HepG2 (cell line): ENCODE results near the gene MEX3A. TPM values are rescaled to one million over a fixed set of nuclear protein-coding genes. Genes with fewer than 3 reads are reported as not detected.

Source experiments
- CBX1 ChIP-seq: IDR thresholded peaks from one replicate; pipeline ENCODE4 v1.6.1; 2016; ENCODE audit warnings: antibody characterized with exemption, low read depth
- CREM ChIP-seq, 2 experiments: sonication (generic) in 1 of 2; formaldehyde crosslinking in 1 of 2; IDR thresholded peaks; 2 replicates each; pipeline versions ENCODE4 v1.4.0 to v1.6.1; 2016 to 2020; ENCODE audit warnings: antibody characterized with exemption in 1 of 2, mild to moderate bottlenecking in 1 of 2, missing genetic modification reagents in 1 of 2
- ELF1 ChIP-seq: sonication (generic); formaldehyde crosslinking; IDR thresholded peaks from 2 replicates; pipeline ENCODE4 v1.4.0; 2020; ENCODE audit warnings: missing genetic modification reagents
- HMGA1 ChIP-seq: sonication (generic); formaldehyde crosslinking; conservative IDR thresholded peaks from 2 replicates; pipeline ENCODE4 v1.4.0; 2020; ENCODE audit warnings: missing genetic modification reagents
- NR2F6 ChIP-seq, 2 experiments: IDR thresholded peaks; 2 replicates each; pipeline ENCODE4 v1.6.1; 2016; ENCODE audit warnings: antibody characterized with exemption in 1 of 2, mild to moderate bottlenecking in 1 of 2
- NR3C1 ChIP-seq: sonication (generic); formaldehyde crosslinking; IDR thresholded peaks from 2 replicates; pipeline ENCODE4 v1.4.0; 2020; ENCODE audit warnings: missing genetic modification reagents
- PRMT3 ChIP-seq: sonication (generic); formaldehyde crosslinking; IDR thresholded peaks from 2 replicates; pipeline ENCODE4 v1.8.1; 2022; ENCODE audit warnings: low read depth, mild to moderate bottlenecking, moderate library complexity, missing genetic modification reagents, borderline replicate concordance
- RFXAP ChIP-seq: sonication (generic); formaldehyde crosslinking; IDR thresholded peaks from 2 replicates; pipeline ENCODE4 v1.4.0; 2020; ENCODE audit warnings: missing genetic modification reagents, borderline replicate concordance
- TOE1 ChIP-seq: sonication (generic); formaldehyde crosslinking; IDR thresholded peaks from 2 replicates; pipeline ENCODE4 v1.4.0; 2020; ENCODE audit warnings: mild to moderate bottlenecking, missing genetic modification reagents
- ZBTB7B ChIP-seq: sonication (generic); formaldehyde crosslinking; IDR thresholded peaks from 2 replicates; pipeline ENCODE4 v1.4.0; 2020; ENCODE audit warnings: missing genetic modification reagents
- ZFP90 ChIP-seq: sonication (generic); formaldehyde crosslinking; IDR thresholded peaks from 2 replicates; pipeline ENCODE4 v1.8.0; 2022; ENCODE audit warnings: missing genetic modification reagents, mild to moderate bottlenecking, inconsistent platforms, borderline replicate concordance
- ZNF296 ChIP-seq: sonication (generic); formaldehyde crosslinking; conservative IDR thresholded peaks from 2 replicates; pipeline ENCODE4 v1.5.0; 2020; ENCODE audit warnings: mild to moderate bottlenecking, missing genetic modification reagents
- polyA plus RNA-seq, 8 experiments: library from polyadenylated mRNA; depleted of rRNA in 3 of 8; stranded (reverse) in 7 of 8; unstranded in 1 of 8; fragments of >200 nt; fragmentation: Illumina TruSeq in 4 of 8; extraction: Trizol in 4 of 8; gene quantifications; 2 replicates each; pipeline versions ENCODE4 v1.2.1 to v1.2.3, GENCODE V29; 2011 to 2016; ENCODE audit warnings: low read depth in 4 of 8, missing spikeins in 1 of 8, mixed read lengths in 1 of 8; ENCODE audit not compliant: insufficient read depth in 1 of 8
- total RNA-seq, 5 experiments: library from RNA; depleted of rRNA; stranded (reverse); fragments of >200 nt; fragmentation: Illumina TruSeq; extraction: Trizol; gene quantifications; 2 replicates each; pipeline ENCODE4 v1.2.3, GENCODE V29; 2016; ENCODE audit warnings: low read depth in 1 of 5
- TF ChIP-seq, protein P1 (sequence below): sonication (generic); formaldehyde crosslinking; IDR thresholded peaks from 2 replicates; pipeline ENCODE4 v1.5.1; 2020; ENCODE audit warnings: mild to moderate bottlenecking, missing genetic modification reagents
- TF ChIP-seq, protein P2 (sequence below): sonication (generic); formaldehyde crosslinking; IDR thresholded peaks from 2 replicates; pipeline ENCODE4 v1.4.0; 2020; ENCODE audit warnings: missing genetic modification reagents
- TF ChIP-seq, protein P3 (sequence below): IDR thresholded peaks from 2 replicates; pipeline ENCODE4 v1.6.1; 2016
- TF ChIP-seq, protein P4 (sequence below): sonication (generic); formaldehyde crosslinking; IDR thresholded peaks from 2 replicates; pipeline ENCODE4 v1.5.1; 2020; ENCODE audit warnings: missing genetic modification reagents, mild to moderate bottlenecking, borderline replicate concordance
- TF ChIP-seq, protein P5 (sequence below): sonication (generic); formaldehyde crosslinking; conservative IDR thresholded peaks from 2 replicates; pipeline ENCODE4 v1.4.0; 2020; ENCODE audit warnings: mild to moderate bottlenecking, missing genetic modification reagents, moderate library complexity

MEX3A gene
- total and polyA plus RNA-seq, 2 of the 13 experiments (the other 11 are each of a cell fraction or from before 2014, with no cell fraction given): 7.6 to 9.1 TPM

DNA sequence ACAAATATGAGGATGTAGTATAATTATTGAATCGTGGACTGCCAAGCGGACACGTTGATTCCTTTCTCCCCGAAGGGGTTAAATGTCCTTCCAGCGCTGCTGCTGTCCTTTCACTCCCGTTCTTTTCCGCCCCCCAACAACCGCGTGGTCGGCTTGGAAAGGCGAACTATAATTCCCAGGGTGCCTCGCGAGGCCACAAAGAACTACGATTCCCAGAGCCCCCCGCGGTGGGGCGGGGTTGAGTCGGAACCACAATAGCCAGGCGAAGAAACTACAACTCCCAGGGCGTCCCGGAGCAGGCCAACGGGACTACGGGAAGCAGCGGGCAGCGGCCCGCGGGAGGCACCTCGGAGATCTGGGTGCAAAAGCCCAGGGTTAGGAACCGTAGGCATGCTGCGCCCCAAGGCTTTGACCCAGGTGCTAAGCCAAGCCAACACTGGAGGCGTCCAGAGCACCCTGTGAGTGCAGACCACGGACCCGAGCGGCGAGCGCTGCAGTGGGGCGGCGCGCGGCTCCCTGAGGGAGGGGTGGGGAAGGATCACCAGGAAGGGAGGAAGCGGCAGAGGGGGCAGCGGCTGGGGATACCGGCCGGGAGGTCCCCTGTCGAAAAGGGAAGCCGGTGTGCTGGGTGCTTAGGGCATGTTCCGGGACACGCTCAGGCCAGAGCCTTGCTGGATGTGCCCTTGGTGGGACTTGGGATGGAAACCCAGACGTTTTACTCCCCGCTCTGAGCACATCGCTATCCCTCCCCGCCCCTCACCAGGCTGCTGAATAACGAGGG lies 27.6 kb downstream of the MEX3A start, which contains the start of gene LAMTOR2 (continued):
- no peak for TF ChIP-seq CBX1
- TF ChIP-seq ELF1 (CRISPR knock-in tag): peak; percentile 96
- TF ChIP-seq CREM (IDR thresholded peaks at IDR 0.05): peak; percentile 100
- TF ChIP-seq CREM (CRISPR knock-in tag; IDR thresholded peaks at IDR 0.05): no peak
- TF ChIP-seq, protein P1, sequence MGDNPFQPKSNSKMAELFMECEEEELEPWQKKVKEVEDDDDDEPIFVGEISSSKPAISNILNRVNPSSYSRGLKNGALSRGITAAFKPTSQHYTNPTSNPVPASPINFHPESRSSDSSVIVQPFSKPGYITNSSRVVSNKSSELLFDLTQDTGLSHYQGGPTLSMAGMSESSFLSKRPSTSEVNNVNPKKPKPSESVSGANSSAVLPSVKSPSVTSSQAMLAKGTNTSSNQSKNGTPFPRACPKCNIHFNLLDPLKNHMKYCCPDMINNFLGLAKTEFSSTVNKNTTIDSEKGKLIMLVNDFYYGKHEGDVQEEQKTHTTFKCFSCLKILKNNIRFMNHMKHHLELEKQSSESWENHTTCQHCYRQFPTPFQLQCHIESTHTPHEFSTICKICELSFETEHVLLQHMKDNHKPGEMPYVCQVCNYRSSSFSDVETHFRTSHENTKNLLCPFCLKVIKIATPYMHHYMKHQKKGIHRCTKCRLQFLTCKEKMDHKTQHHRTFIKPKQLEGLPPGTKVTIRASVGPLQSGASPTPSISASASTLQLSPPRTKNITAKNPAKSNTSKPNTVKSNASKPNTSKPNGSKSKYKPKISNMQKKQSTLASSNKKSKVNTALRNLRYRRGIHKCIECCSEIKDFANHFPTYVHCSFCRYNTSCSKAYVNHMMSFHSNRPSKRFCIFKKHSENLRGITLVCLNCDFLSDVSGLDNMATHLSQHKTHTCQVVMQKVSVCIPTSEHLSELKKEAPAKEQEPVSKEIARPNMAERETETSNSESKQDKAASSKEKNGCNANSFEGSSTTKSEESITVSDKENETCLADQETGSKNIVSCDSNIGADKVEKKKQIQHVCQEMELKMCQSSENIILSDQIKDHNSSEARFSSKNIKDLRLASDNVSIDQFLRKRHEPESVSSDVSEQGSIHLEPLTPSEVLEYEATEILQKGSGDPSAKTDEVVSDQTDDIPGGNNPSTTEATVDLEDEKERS (CRISPR knock-in tag): peak; percentile 9; the same call in 1 of the 2 replicates
- TF ChIP-seq, protein P2, sequence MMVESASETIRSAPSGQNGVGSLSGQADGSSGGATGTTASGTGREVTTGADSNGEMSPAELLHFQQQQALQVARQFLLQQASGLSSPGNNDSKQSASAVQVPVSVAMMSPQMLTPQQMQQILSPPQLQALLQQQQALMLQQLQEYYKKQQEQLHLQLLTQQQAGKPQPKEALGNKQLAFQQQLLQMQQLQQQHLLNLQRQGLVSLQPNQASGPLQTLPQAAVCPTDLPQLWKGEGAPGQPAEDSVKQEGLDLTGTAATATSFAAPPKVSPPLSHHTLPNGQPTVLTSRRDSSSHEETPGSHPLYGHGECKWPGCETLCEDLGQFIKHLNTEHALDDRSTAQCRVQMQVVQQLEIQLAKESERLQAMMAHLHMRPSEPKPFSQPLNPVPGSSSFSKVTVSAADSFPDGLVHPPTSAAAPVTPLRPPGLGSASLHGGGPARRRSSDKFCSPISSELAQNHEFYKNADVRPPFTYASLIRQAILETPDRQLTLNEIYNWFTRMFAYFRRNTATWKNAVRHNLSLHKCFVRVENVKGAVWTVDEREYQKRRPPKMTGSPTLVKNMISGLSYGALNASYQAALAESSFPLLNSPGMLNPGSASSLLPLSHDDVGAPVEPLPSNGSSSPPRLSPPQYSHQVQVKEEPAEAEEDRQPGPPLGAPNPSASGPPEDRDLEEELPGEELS (CRISPR knock-in tag): peak; percentile 46
- peak; percentile 39; the same call in 1 of the 2 replicates for TF ChIP-seq NR2F6 (IDR thresholded peaks at IDR 0.05)
- peak; percentile 54 for TF ChIP-seq NR2F6 (CRISPR knock-in tag; IDR thresholded peaks at IDR 0.05)
- no peak for TF ChIP-seq HMGA1 (CRISPR knock-in tag)
- TF ChIP-seq, protein P3, sequence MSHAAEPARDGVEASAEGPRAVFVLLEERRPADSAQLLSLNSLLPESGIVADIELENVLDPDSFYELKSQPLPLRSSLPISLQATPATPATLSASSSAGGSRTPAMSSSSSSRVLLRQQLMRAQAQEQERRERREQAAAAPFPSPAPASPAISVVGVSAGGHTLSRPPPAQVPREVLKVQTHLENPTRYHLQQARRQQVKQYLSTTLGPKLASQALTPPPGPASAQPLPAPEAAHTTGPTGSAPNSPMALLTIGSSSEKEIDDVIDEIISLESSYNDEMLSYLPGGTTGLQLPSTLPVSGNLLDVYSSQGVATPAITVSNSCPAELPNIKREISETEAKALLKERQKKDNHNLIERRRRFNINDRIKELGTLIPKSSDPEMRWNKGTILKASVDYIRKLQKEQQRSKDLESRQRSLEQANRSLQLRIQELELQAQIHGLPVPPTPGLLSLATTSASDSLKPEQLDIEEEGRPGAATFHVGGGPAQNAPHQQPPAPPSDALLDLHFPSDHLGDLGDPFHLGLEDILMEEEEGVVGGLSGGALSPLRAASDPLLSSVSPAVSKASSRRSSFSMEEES (CRISPR knock-in tag): no peak
- TF ChIP-seq, protein P4, sequence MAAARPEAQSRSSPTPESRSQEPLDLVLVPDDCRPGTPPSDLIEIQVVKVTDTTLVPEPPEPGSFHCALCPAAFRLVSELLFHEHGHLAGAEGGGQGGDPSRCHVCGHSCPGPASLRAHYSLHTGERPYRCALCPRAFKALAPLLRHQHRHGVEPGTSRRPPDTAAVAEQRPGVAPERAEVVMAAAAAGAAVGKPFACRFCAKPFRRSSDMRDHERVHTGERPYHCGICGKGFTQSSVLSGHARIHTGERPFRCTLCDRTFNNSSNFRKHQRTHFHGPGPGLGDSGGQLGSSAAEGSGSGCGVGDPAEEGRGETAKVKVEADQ: peak; percentile 53; the same call in 1 of the 2 replicates
- peak; percentile 76 for TF ChIP-seq ZFP90
- no peak for TF ChIP-seq ZNF296
- no peak for TF ChIP-seq PRMT3 (CRISPR knock-in tag)
- TF ChIP-seq, protein P5, sequence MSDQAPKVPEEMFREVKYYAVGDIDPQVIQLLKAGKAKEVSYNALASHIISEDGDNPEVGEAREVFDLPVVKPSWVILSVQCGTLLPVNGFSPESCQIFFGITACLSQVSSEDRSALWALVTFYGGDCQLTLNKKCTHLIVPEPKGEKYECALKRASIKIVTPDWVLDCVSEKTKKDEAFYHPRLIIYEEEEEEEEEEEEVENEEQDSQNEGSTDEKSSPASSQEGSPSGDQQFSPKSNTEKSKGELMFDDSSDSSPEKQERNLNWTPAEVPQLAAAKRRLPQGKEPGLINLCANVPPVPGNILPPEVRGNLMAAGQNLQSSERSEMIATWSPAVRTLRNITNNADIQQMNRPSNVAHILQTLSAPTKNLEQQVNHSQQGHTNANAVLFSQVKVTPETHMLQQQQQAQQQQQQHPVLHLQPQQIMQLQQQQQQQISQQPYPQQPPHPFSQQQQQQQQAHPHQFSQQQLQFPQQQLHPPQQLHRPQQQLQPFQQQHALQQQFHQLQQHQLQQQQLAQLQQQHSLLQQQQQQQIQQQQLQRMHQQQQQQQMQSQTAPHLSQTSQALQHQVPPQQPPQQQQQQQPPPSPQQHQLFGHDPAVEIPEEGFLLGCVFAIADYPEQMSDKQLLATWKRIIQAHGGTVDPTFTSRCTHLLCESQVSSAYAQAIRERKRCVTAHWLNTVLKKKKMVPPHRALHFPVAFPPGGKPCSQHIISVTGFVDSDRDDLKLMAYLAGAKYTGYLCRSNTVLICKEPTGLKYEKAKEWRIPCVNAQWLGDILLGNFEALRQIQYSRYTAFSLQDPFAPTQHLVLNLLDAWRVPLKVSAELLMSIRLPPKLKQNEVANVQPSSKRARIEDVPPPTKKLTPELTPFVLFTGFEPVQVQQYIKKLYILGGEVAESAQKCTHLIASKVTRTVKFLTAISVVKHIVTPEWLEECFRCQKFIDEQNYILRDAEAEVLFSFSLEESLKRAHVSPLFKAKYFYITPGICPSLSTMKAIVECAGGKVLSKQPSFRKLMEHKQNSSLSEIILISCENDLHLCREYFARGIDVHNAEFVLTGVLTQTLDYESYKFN (CRISPR knock-in tag): 0 out of 2 replicates have a peak, but pooled peaks have one; percentile 35
- TF ChIP-seq ZBTB7B (CRISPR knock-in tag): peak; percentile 45
- TF ChIP-seq TOE1 (CRISPR knock-in tag): no peak; the same call in 1 of the 2 replicates
- TF ChIP-seq RFXAP (CRISPR knock-in tag): peak; percentile 70; the same call in 1 of the 2 replicates
- TF ChIP-seq NR3C1: no peak
